Left colon (tissue), 2 donors: ENCODE measurements around the gene OPRL1. TPM values are rescaled to one million over a fixed set of nuclear protein-coding genes. Genes with fewer than 3 reads are reported as not detected.
"Not testable (repeated sequence)": the region's sequence is repeated elsewhere in the genome, so short reads cannot be mapped to it uniquely, and the experiment has no call there.

Experiments used
- ATAC-seq: fragments of 200-7000 bp; cut with Tn5 transposase; one replicate; pipeline ENCODE4 v1.9.1; 2020; ENCODE audit warnings: mild to moderate bottlenecking, moderate library complexity
- DNase-seq, 2 donors: peaks; one replicate each; pipeline ENCODE4 v3.0.0-alpha.2; 2020
- intact Hi-C, 2 donors: fragments of 100-400 bp; cut with DNase I in 1 of 2; cut with micrococcal nuclease in 1 of 2; formaldehyde crosslinking; loops; one replicate each; pipeline versions ENCODE4 v1.11.2 to v1.14.0; 2022; cut with DNase I, micrococcal nuclease
- total RNA-seq, 2 donors: library from RNA; stranded (reverse); fragmentation: NEBNext Ultra II Directional; extraction: Animal tissue kit (Norgen Biotek cat#: 25700); gene quantifications; one replicate each; pipeline ENCODE4 v1.2.1, GENCODE V29; 2021
- donor health status: DM: no; HTN: no; CAD: no.
- donor health status: DM: yes; HTN: yes; CAD: no.

The OPRL1 gene
- total RNA-seq, 2 donors from 2014 or later = 0.15 to 0.17 TPM

DNA sequence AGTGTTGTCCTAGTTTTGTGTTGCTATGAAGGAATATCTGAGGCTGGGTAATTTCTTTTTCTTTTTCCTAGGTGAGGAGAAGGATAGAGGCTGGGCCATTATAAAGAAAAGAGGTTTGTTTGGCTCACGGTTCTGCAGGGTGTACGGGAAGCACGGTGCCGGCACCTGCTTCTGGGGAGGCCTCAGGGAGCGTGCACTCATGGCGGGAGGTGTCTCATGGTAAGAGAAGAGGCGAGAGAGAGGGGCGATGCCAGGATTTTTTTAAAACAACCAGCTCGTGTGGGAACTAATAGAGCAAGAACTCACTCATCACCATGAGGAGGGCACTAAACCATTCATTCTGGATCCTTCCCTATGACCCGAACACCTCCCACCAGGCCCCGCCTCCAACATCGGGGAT, 41.7 kb downstream of the OPRL1 start:
- no peak for DNase-seq

DNA sequence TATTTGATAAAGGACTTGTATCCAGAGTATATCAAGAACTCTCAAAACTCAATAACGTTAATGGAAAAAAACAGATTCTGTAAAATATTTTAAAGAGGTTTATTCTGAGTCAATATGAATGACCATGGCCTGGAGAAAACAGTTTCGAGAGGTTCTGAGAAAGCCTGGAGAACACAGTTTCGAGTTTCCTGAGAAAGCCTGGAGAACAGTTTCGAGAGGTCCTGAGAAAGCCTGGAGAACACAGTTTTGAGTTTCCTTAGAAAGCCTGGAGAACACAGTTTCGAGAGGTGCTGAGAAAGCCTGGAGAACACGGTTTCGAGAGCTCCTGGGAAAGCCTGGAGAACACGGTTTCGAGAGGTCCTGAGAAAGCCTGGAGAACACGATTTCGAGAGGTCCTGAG, 43.0 kb downstream of the OPRL1 start:
- ATAC-seq, DNase-seq, intact Hi-C loops: not testable (repeated sequence)

More for the DNA sequence above, 41.7 kb downstream of the OPRL1 start:
- intact Hi-C loops = no loop called here
- no peak for ATAC-seq

DNA sequence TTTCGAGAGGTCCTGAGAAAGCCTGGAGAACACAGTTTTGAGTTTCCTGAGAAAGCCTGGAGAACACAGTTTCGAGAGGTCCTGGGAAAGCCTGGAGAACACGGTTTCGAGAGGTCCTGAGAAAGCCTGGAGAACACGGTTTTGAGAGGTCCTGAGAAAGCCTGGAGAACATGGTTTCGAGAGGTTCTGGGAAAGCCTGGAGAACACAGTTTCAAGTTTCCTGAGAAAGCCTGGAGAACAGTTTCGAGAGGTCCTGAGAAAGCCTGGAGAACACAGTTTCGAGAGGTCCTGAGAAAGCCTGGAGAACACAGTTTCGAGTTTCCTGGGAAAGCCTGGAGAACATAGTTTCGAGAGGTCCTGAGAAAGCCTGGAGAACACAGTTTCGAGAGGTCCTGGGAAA, 43.6 kb downstream of the OPRL1 start:
- intact Hi-C loops, DNase-seq, ATAC-seq: not testable (repeated sequence)

- ATAC-seq = no peak
- intact Hi-C loops = no loop called here
- DNase-seq = no peak
These were observed 49.4 kb downstream of the OPRL1 start for GRCh38 chr20:64129146-64129782.

DNA sequence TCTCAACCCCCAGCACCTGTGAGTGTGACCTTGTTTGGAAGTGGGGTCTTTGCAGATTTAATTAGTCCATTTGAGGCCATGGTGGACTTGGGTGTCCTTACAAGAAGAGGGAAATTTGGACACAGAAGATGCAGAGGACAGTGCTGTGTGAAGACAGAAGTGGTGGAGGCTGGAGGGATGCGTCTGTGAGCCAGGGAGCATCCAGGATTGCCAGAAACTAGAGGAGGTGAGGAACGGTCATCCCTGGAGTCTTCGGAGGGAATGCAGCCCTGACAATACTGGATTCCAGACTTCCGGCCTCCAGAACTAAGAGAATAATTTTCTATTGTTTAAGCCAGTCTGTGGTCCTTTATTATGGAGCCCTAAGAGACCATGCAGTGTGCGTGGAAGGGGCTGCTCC, 50.4 kb downstream of the OPRL1 start:
- DNase-seq = no peak
- no peak for ATAC-seq
- intact Hi-C loops = no loop called here

DNA sequence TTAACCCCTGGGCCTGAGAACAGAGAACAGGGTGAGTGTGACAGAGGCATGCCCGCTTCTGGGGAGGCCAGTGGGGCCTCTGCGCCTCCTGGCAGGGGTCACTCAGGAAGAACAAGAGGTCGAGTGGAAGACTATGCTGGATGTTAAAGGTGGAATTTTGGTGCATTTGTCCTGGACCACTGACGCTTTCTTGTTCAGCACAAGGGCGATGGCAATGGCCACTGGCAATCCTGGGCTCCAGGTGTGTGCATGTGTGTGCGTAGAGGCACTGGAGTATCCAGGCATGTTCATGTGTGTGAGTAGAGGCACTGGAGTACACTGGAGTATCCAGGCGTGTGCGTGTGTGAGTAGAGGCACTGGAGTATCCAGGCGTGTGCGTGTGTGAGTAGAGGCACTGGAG, 51.0 kb downstream of the OPRL1 start:
- DNase-seq (no peak), ATAC-seq (no peak)
- intact Hi-C loops = no loop called here

DNA sequence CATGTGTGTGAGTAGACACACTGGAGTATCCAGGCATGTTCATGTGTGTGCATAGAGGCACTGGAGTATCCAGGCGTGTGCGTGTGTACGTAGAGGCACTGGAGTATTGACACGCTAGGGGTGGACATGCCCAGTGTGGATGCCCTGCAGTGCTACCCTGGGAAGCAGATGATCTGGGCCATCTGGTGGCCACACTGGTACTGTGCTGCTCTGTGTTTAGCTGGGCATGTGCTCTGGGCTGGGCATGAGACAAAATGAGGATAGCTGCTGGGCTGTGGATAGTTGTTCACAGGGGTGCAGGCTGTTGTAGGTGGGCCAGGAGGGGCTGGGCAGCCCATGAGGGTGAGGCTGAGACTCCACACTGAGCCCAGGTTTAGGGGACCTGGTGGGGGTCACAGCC, 51.5 kb downstream of the OPRL1 start:
- intact Hi-C loops = no loop called here
- ATAC-seq (peak; percentile 81), DNase-seq (peak in 1 of 2 donors; percentile 32)

DNA sequence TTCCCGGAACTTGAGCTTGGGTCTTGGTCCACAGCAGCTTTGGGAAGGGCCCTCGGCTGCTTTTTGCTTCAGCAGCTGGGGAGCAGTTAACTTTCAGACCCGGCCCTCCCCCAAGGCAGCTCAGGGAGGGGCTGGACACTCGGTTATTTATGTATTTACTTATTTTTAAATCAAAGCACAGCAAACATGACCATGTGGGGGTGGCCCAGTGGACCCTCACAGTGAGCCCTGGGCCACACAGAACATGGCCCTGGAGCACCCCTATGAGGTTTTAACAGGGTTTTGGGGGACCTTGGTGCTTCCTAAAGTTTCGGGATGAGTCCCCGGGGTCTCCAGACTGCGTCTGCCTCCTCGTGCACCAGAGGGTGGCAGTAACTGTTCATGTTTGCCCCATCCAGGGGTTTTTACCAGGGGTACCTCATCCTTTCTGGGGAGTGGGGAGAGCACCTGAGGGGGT, 54.1 kb downstream of the OPRL1 start:
- intact Hi-C loops = no loop called here
- DNase-seq = no peak
- ATAC-seq = peak; percentile 14

DNA sequence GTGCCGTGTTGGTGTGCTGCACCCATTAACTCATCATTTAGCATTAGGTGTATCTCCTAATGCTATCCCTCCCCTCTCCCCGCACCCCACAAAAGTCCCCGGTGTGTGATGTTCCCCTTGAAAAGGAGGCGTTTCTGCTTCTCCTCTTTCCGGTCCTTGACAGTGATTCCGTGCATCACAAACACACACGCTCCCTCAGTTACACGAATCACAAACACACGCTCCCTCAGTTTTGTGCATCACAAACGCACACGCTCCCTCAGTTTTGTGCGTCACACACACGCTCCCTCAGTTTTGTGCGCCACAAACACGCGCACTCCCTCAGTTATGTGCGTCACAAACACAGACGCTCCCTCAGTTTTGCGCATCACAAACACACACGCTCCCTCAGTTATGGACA, 54.9 kb downstream of the OPRL1 start:
- ATAC-seq, DNase-seq, intact Hi-C loops: not testable (repeated sequence)

DNA sequence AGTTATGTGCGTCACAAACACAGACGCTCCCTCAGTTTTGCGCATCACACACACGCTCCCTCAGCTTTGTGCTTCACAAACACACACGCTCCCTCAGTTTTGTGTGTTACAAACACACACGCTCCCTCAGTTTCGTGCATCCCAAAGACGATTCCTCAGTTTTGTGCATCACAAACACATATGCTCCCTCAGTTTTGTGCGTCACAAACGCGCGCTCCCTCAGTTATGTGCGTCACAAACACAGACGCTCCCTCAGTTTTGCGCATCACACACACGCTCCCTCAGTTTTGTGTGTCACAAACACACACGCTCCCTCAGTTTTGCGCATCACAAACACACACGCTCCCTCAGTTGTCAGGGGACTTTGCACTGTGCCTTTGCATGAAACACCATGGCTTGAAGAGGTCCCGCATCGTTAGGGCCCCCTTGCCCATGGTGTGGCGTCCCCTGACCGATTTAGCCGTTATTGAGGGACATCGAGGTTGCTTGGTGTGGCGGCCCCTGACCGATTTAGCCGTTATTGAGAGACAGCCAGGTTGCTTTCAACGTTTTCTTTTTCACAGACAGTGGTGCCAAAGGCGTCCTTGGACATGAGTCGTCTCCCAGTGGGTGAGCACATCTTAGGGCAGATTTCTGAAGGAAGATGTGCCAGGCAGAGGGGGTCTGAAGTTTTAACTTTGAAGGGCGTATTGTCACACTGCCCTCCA, 56.3 kb downstream of the OPRL1 start:
- ATAC-seq = no peak
- intact Hi-C loops = no loop called here
- no peak for DNase-seq

DNA sequence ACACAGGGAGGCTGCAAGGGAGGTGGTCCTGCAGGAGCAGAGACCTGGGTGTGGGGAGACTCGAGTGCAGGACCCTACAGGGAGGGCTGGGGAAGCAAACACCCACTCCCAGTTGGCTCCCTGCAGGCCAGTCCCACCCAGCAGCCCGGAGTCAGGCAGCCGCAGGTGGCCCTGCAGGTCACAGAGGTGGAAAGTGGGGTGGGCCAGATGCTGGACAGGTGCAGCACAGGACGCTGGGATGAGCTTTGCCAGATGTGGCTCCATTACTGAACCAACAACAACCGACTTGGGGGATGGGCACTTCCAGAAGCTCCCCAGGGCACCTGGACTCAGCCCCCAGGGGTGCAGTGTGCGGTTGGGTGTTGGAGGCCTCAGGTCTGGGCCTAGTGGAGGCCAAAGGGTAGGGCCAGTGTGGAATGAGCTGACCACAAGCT, 57.7 kb downstream of the OPRL1 start:
- no peak for ATAC-seq
- DNase-seq = no peak
- intact Hi-C loops = no loop called here

DNA sequence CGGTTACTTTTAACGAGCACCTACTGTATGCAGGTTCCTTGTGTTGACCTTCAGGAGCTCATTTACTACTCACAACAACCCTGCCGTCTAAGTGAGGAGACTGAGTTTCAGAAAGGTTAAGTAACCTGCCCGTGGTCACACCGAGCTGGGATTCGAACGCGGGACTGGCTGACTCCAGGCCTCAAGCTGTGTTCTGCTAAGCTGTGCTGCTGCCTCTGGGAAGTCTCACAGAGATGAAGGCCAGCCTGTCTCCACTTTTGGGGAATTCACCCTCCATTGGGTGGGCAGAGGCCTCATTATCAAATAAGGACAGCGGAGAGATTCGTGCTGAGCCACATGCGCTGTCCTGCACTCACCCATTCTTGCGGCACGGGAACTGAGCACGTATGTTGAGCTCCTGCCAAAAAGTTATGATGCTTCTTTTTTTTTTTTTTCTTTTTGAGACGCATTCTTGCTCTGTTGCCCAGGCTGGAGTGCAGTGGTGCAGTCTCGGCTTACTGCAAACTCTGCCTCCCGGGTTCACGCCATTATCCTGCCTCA, 58.5 kb downstream of the OPRL1 start:
- DNase-seq = no peak

DNA sequence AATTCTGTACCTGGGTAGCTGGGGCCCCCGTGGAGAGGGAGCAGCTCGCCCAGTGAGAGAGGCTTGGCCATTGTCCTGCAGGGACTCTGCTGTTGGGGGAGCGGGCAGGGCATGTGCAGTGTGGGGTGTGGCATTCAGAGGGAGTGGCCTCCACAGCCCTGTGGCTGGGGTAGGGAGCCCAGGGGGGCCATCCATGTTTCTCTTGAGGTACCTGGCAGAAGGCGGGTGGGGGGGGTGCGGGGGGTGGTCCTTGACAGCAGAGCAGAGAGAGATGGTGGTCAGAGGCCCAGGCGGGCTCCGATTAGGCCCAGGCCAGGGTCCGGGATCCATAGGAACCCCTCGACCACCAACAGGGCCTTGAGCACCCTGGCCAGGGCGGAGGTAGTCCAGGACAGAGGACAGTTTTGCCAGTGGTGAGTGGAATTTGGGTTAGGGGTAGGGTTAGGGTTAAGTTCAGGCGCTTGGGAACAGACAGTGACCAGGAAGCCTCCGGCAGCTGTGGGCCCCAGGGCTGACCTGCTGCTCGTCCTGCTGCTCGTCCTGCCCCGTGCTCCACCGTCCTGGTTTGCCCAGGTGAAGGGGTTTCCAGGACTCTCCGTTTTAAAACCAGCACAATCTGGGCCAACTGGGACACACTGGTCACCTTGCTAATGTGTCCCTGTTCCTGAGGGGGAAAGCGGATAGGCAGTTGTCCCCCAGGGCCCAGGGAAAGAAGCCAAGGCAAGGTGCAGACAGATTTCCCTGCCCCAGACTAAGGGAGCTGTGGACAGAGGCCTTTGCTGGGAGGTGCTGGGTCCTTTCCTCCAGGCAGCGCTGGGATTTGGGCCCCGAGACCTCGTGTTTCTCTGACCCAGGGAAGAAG, 59.5 kb downstream of the OPRL1 start:
- intact Hi-C loops = no loop called here
- DNase-seq (peak in 1 of 2 donors; percentile 16), ATAC-seq (no peak)

More for the DNA sequence above, 58.5 kb downstream of the OPRL1 start:
- ATAC-seq = no peak
- intact Hi-C loops = no loop called here

DNA sequence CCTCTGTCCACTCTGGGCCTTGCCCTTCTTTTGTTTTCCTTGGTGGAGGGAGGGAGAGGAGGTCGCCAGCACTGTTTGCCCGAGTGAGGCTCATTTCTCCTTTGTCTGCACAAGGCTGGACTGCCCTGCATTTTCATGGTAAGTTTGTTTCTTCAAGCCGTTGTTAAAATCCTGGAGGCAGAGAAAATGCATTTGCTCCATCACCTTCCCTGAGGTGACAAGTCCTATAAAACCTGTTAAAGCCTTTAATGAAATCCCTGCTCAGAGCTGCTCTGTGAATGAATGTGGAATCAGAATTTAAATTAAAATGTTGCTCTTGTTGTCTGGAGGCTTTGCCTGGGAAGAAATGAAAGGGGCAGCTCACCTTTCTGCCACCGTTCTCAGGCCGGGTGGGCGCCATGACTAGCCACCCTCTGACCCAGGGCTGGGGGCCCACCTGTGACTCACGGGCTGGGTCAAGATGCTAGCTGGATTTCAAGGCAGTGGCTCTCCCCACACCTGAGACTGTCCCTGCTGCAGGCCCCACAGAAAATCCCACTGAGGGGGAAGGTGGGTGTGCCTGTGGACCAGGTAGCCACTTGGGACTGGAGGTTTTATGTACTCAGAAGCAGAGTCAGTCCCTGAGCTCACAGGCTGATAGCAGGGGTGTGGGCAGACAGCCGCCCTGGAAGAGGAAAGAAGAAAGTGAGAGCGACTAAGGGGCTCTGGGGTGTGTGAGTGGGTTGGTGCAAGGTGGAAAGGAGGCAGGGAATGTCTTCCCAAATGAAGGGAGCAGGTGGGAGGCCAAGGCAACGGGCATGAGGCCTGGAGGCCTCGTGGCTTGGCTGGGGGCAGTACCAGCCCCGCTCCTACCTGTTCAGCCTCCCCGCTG, 60.4 kb downstream of the OPRL1 start:
- intact Hi-C loops = no loop called here
- DNase-seq = no peak
- ATAC-seq = no peak

- DNase-seq = no peak
- intact Hi-C loops = no loop called here
- no peak for ATAC-seq
These were observed 61.1 kb downstream of the OPRL1 start for GRCh38 chr20:64140956-64141355.

DNA sequence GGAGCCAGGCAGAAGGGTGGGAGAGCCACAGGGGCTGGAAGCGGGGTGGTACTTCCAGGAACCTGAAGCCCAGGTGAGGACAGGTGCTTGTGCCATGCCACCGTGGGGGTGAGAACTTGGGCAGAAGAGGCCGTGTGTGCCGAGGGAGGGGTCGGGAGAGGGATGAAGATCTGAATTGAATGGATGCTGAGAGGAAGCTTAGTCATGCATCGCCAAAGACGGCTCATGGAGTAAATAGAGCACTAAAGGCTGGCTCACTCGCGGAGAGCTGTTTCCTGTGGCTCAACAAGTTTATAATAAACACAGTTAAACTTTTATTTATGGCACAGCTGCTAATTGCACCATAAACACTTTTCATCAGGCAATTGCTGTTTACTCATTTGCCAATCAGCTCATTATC, 62.7 kb downstream of the OPRL1 start:
- ATAC-seq (no peak), DNase-seq (no peak)
- intact Hi-C loops = no loop called here

- intact Hi-C loops = no loop called here
- DNase-seq (no peak), ATAC-seq (no peak)
These were observed 63.3 kb downstream of the OPRL1 start for GRCh38 chr20:64143018-64143801.
